SK-N-SH (cell line): ENCODE data around the gene DCUN1D2. TPM values are rescaled to one million over a fixed set of nuclear protein-coding genes. Genes with fewer than 3 reads are reported as not detected.
A peak's percentile ranks its signal among the peaks of the same experiment; 100 is the strongest.

ENCODE experiments used
- CTCF ChIA-PET: fragments of 300-600, 350-600 bp; formaldehyde crosslinking; extraction: SDS; loops from one replicate; lab custom pipeline; 2021; lab: Yijun Ruan, JAX
- POLR2A ChIA-PET: fragments of 350-600 bp; sonication (Branson Sonifier 250); formaldehyde crosslinking; extraction: SDS; loops from one replicate; lab custom pipeline; 2020; ENCODE audit warnings: antibody characterized with exemption, inconsistent platforms; lab: Yijun Ruan, JAX
- DNase-seq: peaks from one replicate; pipeline ENCODE4 v3.0.0; 2012
- H2AFZ ChIP-seq: fragments of 200-600 bp; sonication (generic); 2 replicates; pipeline ENCODE4 v1.8.1; 2016; ENCODE audit warnings: antibody characterized with exemption, mild to moderate bottlenecking, low read depth
- H3F3A ChIP-seq: fragments of 200-600 bp; sonication (generic); replicated peaks from 2 replicates; pipeline ENCODE3; 2016; ENCODE audit warnings: antibody characterized with exemption, mild to moderate bottlenecking; ENCODE audit not compliant: insufficient read depth
- H3K27ac ChIP-seq, 2 experiments: fragments of 200-500 bp in 1 of 2; fragments of 200-600 bp in 1 of 2; sonication (Bioruptor generic) in 1 of 2; sonication (generic), shearing (Covaris generic) in 1 of 2; 2 replicates each; pipeline versions ENCODE4 v1.5.1 to v1.6.1; 2014 to 2016; ENCODE audit warnings: low read depth in 2 of 2, inconsistent platforms in 1 of 2, low read length in 1 of 2, mild to moderate bottlenecking in 1 of 2, mixed read lengths in 1 of 2
- H3K27me3 ChIP-seq: fragments of 200-600 bp; sonication (generic), shearing (Covaris generic); 2 replicates; pipeline ENCODE4 v1.6.1; 2016; ENCODE audit warnings: mixed run types; ENCODE audit not compliant: insufficient read depth
- H3K36me3 ChIP-seq, 2 experiments: fragments of 200-500 bp in 1 of 2; fragments of 200-600 bp in 1 of 2; sonication (Bioruptor generic) in 1 of 2; sonication (generic) in 1 of 2; replicated peaks in 1 of 2; 2 replicates each; pipeline versions ENCODE3 to v1.5.1; 2014 to 2016; ENCODE audit warnings: low read length in 1 of 2, mild to moderate bottlenecking in 1 of 2; ENCODE audit not compliant: insufficient read depth in 2 of 2, control insufficient read depth in 1 of 2
- H3K4me1 ChIP-seq, 2 experiments: fragments of 200-500 bp in 1 of 2; fragments of 200-600 bp in 1 of 2; sonication (Bioruptor generic) in 1 of 2; sonication (generic), shearing (Covaris generic) in 1 of 2; 2 replicates each; pipeline versions ENCODE4 v1.5.1 to v1.6.1; 2014 to 2016; ENCODE audit warnings: low read depth in 1 of 2, low read length in 1 of 2, mixed run types in 1 of 2; ENCODE audit not compliant: insufficient read depth in 2 of 2, control insufficient read depth in 1 of 2
- H3K4me2 ChIP-seq: fragments of 200-600 bp; sonication (generic), shearing (Covaris generic); 2 replicates; pipeline ENCODE4 v1.6.1; 2017; ENCODE audit warnings: mixed run types
- H3K4me3 ChIP-seq, 2 experiments: fragments of 200-500 bp in 1 of 2; fragments of 200-600 bp in 1 of 2; sonication (Bioruptor generic) in 1 of 2; sonication (generic), shearing (Covaris generic) in 1 of 2; 2 replicates each; pipeline versions ENCODE4 v1.5.1 to v1.8.1; 2014 to 2016; ENCODE audit warnings: low read depth in 2 of 2, inconsistent platforms in 1 of 2, low read length in 1 of 2, mild to moderate bottlenecking in 1 of 2, mixed read lengths in 1 of 2, moderate library complexity in 1 of 2
- H3K79me2 ChIP-seq: fragments of 200-600 bp; sonication (generic); 2 replicates; pipeline ENCODE4 v1.8.1; 2017; ENCODE audit warnings: mild to moderate bottlenecking; ENCODE audit not compliant: insufficient read depth
- H3K9ac ChIP-seq: fragments of 200-600 bp; sonication (generic); 2 replicates; pipeline ENCODE4 v1.6.1; 2017; ENCODE audit warnings: mixed run types
- H3K9me2 ChIP-seq: fragments of 200-600 bp; sonication (generic); 2 replicates; pipeline ENCODE4 v1.6.1; 2017; ENCODE audit warnings: mixed run types
- H3K9me3 ChIP-seq: fragments of 200-600 bp; sonication (generic); 2 replicates; pipeline ENCODE4 v1.6.1; 2017; ENCODE audit warnings: mixed run types, mild to moderate bottlenecking, moderate library complexity
- H4K20me1 ChIP-seq: fragments of 200-600 bp; sonication (generic); 2 replicates; pipeline ENCODE4 v1.6.1; 2017; ENCODE audit warnings: mild to moderate bottlenecking, mixed run types; ENCODE audit not compliant: insufficient read depth
- CHD2 ChIP-seq: fragments of 150-350 bp; IDR thresholded peaks from 2 replicates; pipeline ENCODE4 v1.6.1; 2018; ENCODE audit warnings: low read length; ENCODE audit not compliant: partially characterized antibody
- EP300 ChIP-seq, 2 experiments: IDR thresholded peaks; 2 replicates each; pipeline versions ENCODE4 v1.4.0 to v1.6.1; 2012; ENCODE audit warnings: borderline replicate concordance in 1 of 2, low read depth in 1 of 2, low read length in 1 of 2
- EZH2phosphoT487 ChIP-seq: fragments of 200-600 bp; sonication (generic); IDR thresholded peaks from 2 replicates; pipeline ENCODE4 v1.6.1; 2017; ENCODE audit warnings: low read depth, mixed run types, mild to moderate bottlenecking, antibody characterized with exemption, moderate library complexity, borderline replicate concordance
- FOXM1 ChIP-seq: IDR thresholded peaks from 2 replicates; pipeline ENCODE4 v1.4.0; 2012; ENCODE audit warnings: low read depth, mild to moderate bottlenecking
- GABPA ChIP-seq: IDR thresholded peaks from 2 replicates; pipeline ENCODE4 v1.4.0; 2012; ENCODE audit warnings: low read depth, mild to moderate bottlenecking
- MEF2A ChIP-seq: IDR thresholded peaks from 2 replicates; pipeline ENCODE4 v1.4.0; 2012; ENCODE audit warnings: low read depth, borderline replicate concordance
- MXI1 ChIP-seq: IDR thresholded peaks from 2 replicates; pipeline ENCODE4 v1.6.1; 2012; ENCODE audit warnings: mild to moderate bottlenecking, low read depth, low read length, improper control_type of control experiment
- NFIC ChIP-seq: IDR thresholded peaks from 2 replicates; pipeline ENCODE4 v1.4.0; 2012; ENCODE audit warnings: borderline replicate concordance
- RCOR1 ChIP-seq: fragments of 150-350 bp; IDR thresholded peaks from 2 replicates; pipeline ENCODE4 v1.6.1; 2017; ENCODE audit warnings: antibody characterized with exemption, low read length
- RXRA ChIP-seq: IDR thresholded peaks from 2 replicates; pipeline ENCODE4 v1.4.0; 2012; ENCODE audit warnings: low read depth, mild to moderate bottlenecking, borderline replicate concordance
- SIN3A ChIP-seq: IDR thresholded peaks from 2 replicates; pipeline ENCODE4 v1.6.1; 2012; ENCODE audit warnings: low read depth, mild to moderate bottlenecking, low read length, moderate library complexity, borderline replicate concordance
- SMC3 ChIP-seq: IDR thresholded peaks from 2 replicates; pipeline ENCODE4 v1.6.1; 2012; ENCODE audit warnings: low read depth, low read length, improper control_type of control experiment
- TAF1 ChIP-seq: IDR thresholded peaks from 2 replicates; pipeline ENCODE4 v1.6.1; 2012; ENCODE audit warnings: low read depth, mild to moderate bottlenecking, low read length, moderate library complexity, borderline replicate concordance
- TCF12 ChIP-seq: IDR thresholded peaks from 2 replicates; pipeline ENCODE4 v1.4.0; 2012
- YY1 ChIP-seq: IDR thresholded peaks from 2 replicates; pipeline ENCODE4 v1.4.0; 2012; ENCODE audit warnings: low read depth, mild to moderate bottlenecking
- WGBS: methylation state at CpG from one replicate; pipeline ENCODE4 v1.1.6; 2017; ENCODE audit warnings: low lambda C conversion rate; 5-methylcytosine and 5-hydroxymethylcytosine counted together
- polyA plus RNA-seq, 3 experiments: library from polyadenylated mRNA; depleted of rRNA; stranded (reverse); fragments of >200 nt; gene quantifications; 2 replicates each; pipeline ENCODE4 v1.2.3, GENCODE V29; 2012
- TF ChIP-seq, protein P1 (sequence below): fragments of 200-600 bp; sonication (generic); IDR thresholded peaks from 2 replicates; pipeline ENCODE4 v1.6.1; 2017; ENCODE audit warnings: antibody characterized with exemption, mild to moderate bottlenecking, moderate library complexity
- TF ChIP-seq, protein P2 (sequence below): IDR thresholded peaks from 2 replicates; pipeline ENCODE4 v1.4.0; 2012; ENCODE audit warnings: low read depth, borderline replicate concordance
- TF ChIP-seq, protein P3 (sequence below): IDR thresholded peaks from 2 replicates; pipeline ENCODE4 v1.4.0; 2012; ENCODE audit warnings: low read depth
- TF ChIP-seq, protein P4 (sequence below): IDR thresholded peaks from 2 replicates; pipeline ENCODE4; 2012

The DCUN1D2 gene
- polyA plus RNA-seq, 1 of the 3 experiments (the other 2 are of a cell fraction): 11.0 TPM

DNA sequence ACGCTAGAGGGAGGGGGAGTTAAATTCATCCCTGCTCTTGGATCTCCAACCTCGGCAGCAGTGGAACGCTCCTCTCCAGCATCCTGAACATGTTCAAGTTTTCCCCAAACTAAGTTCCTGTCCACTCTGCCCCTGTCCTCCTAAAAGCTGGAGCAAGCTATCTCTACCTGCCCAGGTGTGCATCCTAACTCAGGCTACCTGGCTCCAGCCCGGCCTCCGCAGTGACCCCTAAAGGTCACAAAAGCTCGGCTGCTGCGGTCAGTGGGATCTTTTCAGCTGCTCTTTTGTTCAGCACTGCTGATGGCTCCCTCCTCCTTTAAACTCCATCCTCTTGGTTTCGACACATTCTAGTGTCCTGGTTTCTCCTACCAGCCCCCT, 1.4 kb downstream of the DCUN1D2 start:
- peaks cover 44% of the 10 kb centered on the region for H4K20me1 ChIP-seq
- H3K4me2 ChIP-seq: peak overlapping the region; percentile 92
- H3K4me3 ChIP-seq: peak overlapping the region; percentile 65 to 83
- no peak overlapping the region for H2AFZ ChIP-seq
- H3K9me2 ChIP-seq: no peaks in the 10 kb centered on the region
- H3F3A ChIP-seq: peaks cover 20% of the 10 kb centered on the region
- TF ChIP-seq EZH2phosphoT487: no peak
- H3K27me3 ChIP-seq: no peaks in the 10 kb centered on the region
- peak overlapping the region; percentile 95 for H3K9ac ChIP-seq
- H3K9me3 ChIP-seq: no peaks in the 10 kb centered on the region
- H3K4me1 ChIP-seq: peaks cover 22 to 56% of the 10 kb centered on the region in 2 experiments; a peak in 3 of 4 replicates
- H3K36me3 ChIP-seq: peaks cover 4 to 13% of the 10 kb centered on the region in 2 experiments
- peaks cover 92% of the 10 kb centered on the region for H3K79me2 ChIP-seq
- CTCF ChIA-PET: interaction anchor here (1.2 to 6.5 kb wide), 8 partner anchors 9 to 95 kb away, joined by 3 to 41 read pairs (median 7); partner anchors contain the start of gene ADPRHL1
- 43% methylated on average over 8 of the region's 8 CpGs for WGBS
- POLR2A ChIA-PET: interaction anchor here (1.1 kb wide), 1 partner anchor 57 kb away, joined by 4 read pairs; no protein-coding TSS in a partner anchor
- peak overlapping the region; percentile 52 to 74; a peak in 3 of 4 replicates for H3K27ac ChIP-seq
- no peak for DNase-seq

DNA sequence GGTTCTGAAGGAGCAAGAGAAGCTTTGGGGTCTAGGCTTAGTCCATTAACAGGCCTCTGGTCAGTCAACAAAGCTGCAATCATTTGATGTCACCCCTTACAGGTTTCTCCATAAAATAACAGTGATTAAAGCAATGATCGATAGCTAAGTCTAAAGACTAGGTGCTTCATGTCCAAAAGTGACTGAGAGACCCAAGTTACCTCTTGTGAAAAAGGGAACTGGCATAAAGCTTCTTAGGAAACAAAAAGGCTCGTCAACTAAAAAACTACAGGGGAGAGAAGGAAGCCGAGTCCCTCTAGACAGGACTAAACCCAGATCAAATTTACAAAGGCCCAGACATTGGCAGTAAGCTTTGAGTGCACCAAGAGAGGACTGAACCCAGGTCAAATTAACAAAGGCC, 2.2 kb downstream of the DCUN1D2 start:
- H2AFZ ChIP-seq: no peak overlapping the region
- no peak overlapping the region for H3K9ac ChIP-seq
- H3K36me3 ChIP-seq: peaks cover 9 to 11% of the 10 kb centered on the region in 2 experiments
- H3K27me3 ChIP-seq: no peaks in the 10 kb centered on the region
- H3K79me2 ChIP-seq: peaks cover 93% of the 10 kb centered on the region
- TF ChIP-seq, protein P1, sequence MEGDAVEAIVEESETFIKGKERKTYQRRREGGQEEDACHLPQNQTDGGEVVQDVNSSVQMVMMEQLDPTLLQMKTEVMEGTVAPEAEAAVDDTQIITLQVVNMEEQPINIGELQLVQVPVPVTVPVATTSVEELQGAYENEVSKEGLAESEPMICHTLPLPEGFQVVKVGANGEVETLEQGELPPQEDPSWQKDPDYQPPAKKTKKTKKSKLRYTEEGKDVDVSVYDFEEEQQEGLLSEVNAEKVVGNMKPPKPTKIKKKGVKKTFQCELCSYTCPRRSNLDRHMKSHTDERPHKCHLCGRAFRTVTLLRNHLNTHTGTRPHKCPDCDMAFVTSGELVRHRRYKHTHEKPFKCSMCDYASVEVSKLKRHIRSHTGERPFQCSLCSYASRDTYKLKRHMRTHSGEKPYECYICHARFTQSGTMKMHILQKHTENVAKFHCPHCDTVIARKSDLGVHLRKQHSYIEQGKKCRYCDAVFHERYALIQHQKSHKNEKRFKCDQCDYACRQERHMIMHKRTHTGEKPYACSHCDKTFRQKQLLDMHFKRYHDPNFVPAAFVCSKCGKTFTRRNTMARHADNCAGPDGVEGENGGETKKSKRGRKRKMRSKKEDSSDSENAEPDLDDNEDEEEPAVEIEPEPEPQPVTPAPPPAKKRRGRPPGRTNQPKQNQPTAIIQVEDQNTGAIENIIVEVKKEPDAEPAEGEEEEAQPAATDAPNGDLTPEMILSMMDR: no peak
- TF ChIP-seq EP300 (IDR thresholded peaks at IDR 0.05; ENCODE audit: borderline replicate concordance in 1 of 2, low read depth in 1 of 2, low read length in 1 of 2): no peak
- no peak for TF ChIP-seq GABPA
- TF ChIP-seq SIN3A: no peak
- TF ChIP-seq SMC3: no peak
- TF ChIP-seq NFIC: no peak
- H3K4me2 ChIP-seq: peak overlapping the region; percentile 92
- H4K20me1 ChIP-seq: peaks cover 42% of the 10 kb centered on the region
- DNase-seq: no peak
- no peak overlapping the region for H3K27ac ChIP-seq
- peaks cover 12% of the 10 kb centered on the region for H3F3A ChIP-seq
- peaks cover 16 to 49% of the 10 kb centered on the region in 2 experiments; a peak in 3 of 4 replicates for H3K4me1 ChIP-seq
- POLR2A ChIA-PET: no interaction called here
- no peaks in the 10 kb centered on the region for H3K9me2 ChIP-seq
- CTCF ChIA-PET: interaction anchor here (0.8 to 6.5 kb wide), 9 partner anchors 8 to 236 kb away, joined by 3 to 41 read pairs (median 5); partner anchors contain the start of gene ADPRHL1
- H3K4me3 ChIP-seq: no peak overlapping the region; a peak in 1 of 4 replicates
- 90% methylated on average over 3 of the region's 3 CpGs for WGBS
- no peaks in the 10 kb centered on the region for H3K9me3 ChIP-seq

DNA sequence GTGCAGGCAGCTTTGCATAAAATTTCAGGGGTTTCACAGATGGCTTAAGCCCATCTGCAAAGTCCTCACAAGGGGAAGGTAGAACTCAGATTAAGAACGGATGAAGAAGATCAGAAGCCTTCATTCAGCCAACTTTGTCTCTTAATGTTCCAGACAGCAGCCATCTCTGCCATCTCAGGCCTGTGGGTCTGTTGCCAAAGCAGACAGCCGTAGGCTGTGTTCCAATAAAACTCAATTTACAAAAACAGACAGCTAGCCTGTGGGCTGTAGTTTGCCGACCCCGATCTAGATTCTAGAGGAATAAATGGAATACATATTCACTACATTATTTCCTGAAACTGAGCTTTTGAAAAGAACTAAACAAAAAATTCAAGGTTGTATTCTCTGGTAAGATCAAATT, 3.8 kb downstream of the DCUN1D2 start:
- WGBS: 51% methylated on average over 4 of the region's 4 CpGs
- H3K9me2 ChIP-seq: no peaks in the 10 kb centered on the region
- H4K20me1 ChIP-seq: peaks cover 39% of the 10 kb centered on the region
- TF ChIP-seq, protein P2, sequence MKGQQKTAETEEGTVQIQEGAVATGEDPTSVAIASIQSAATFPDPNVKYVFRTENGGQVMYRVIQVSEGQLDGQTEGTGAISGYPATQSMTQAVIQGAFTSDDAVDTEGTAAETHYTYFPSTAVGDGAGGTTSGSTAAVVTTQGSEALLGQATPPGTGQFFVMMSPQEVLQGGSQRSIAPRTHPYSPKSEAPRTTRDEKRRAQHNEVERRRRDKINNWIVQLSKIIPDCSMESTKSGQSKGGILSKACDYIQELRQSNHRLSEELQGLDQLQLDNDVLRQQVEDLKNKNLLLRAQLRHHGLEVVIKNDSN: no peak
- TF ChIP-seq RCOR1 (peak; percentile 88), MXI1 (0 out of 2 replicates have a peak, but pooled peaks have one; percentile 35), CHD2 (no peak), EZH2phosphoT487 (no peak), RXRA (no peak), FOXM1 (no peak), TAF1 (no peak), MEF2A (no peak), YY1 (no peak), TCF12 (no peak)
- TF ChIP-seq, protein P3, sequence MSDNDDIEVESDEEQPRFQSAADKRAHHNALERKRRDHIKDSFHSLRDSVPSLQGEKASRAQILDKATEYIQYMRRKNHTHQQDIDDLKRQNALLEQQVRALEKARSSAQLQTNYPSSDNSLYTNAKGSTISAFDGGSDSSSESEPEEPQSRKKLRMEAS: no peak
- TF ChIP-seq, protein P4, sequence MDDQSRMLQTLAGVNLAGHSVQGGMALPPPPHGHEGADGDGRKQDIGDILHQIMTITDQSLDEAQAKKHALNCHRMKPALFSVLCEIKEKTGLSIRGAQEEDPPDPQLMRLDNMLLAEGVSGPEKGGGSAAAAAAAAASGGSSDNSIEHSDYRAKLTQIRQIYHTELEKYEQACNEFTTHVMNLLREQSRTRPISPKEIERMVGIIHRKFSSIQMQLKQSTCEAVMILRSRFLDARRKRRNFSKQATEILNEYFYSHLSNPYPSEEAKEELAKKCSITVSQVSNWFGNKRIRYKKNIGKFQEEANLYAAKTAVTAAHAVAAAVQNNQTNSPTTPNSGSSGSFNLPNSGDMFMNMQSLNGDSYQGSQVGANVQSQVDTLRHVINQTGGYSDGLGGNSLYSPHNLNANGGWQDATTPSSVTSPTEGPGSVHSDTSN: no peak

More for the DNA sequence above, 3.8 kb downstream of the DCUN1D2 start:
- Histone ChIP-seq H3K9ac (no peak overlapping the region), H3K4me2 (no peak overlapping the region), H3K27ac (peak overlapping the region in 1 of 2 experiments; percentile 79; a peak in 2 of 4 replicates), H2AFZ (no peak overlapping the region), H3K4me1 (peaks cover 8 to 45% of the 10 kb centered on the region in 2 experiments; a peak in 3 of 4 replicates), H3K79me2 (peaks cover 94% of the 10 kb centered on the region), H3K4me3 (no peak overlapping the region), H3K27me3 (no peaks in the 10 kb centered on the region), H3F3A (no peaks in the 10 kb centered on the region), H3K36me3 (peaks cover 5 to 11% of the 10 kb centered on the region in 2 experiments), H3K9me3 (no peaks in the 10 kb centered on the region)
- CTCF ChIA-PET: interaction anchor here (1.1 to 6.0 kb wide), 5 partner anchors 9 to 75 kb away, joined by 3 to 34 read pairs (median 5); no protein-coding TSS in a partner anchor
- POLR2A ChIA-PET: no interaction called here
- peak; percentile 51 for DNase-seq
